SK-N-SH (cell line): ENCODE measurements around the gene CRTAP. TPM values are rescaled to one million over a fixed set of nuclear protein-coding genes. Genes with fewer than 3 reads are reported as not detected.

Experiments used
- CTCF ChIA-PET: fragments of 300-600, 350-600 bp; formaldehyde crosslinking; extraction: SDS; loops from one replicate; lab custom pipeline; 2021; lab: Yijun Ruan, JAX
- POLR2A ChIA-PET: fragments of 350-600 bp; sonication (Branson Sonifier 250); formaldehyde crosslinking; extraction: SDS; loops from one replicate; lab custom pipeline; 2020; ENCODE audit warnings: antibody characterized with exemption, inconsistent platforms; lab: Yijun Ruan, JAX
- DNase-seq: peaks from one replicate; pipeline ENCODE4 v3.0.0; 2012
- H2AFZ ChIP-seq: fragments of 200-600 bp; sonication (generic); 2 replicates; pipeline ENCODE4 v1.8.1; 2016; ENCODE audit warnings: antibody characterized with exemption, mild to moderate bottlenecking, low read depth
- H3F3A ChIP-seq: fragments of 200-600 bp; sonication (generic); replicated peaks from 2 replicates; pipeline ENCODE3; 2016; ENCODE audit warnings: antibody characterized with exemption, mild to moderate bottlenecking; ENCODE audit not compliant: insufficient read depth
- H3K27ac ChIP-seq, 2 experiments: fragments of 200-500 bp in 1 of 2; fragments of 200-600 bp in 1 of 2; sonication (Bioruptor generic) in 1 of 2; sonication (generic), shearing (Covaris generic) in 1 of 2; 2 replicates each; pipeline versions ENCODE4 v1.5.1 to v1.6.1; 2014 to 2016; ENCODE audit warnings: low read depth in 2 of 2, inconsistent platforms in 1 of 2, low read length in 1 of 2, mild to moderate bottlenecking in 1 of 2, mixed read lengths in 1 of 2
- H3K27me3 ChIP-seq: fragments of 200-600 bp; sonication (generic), shearing (Covaris generic); 2 replicates; pipeline ENCODE4 v1.6.1; 2016; ENCODE audit warnings: mixed run types; ENCODE audit not compliant: insufficient read depth
- H3K36me3 ChIP-seq, 2 experiments: fragments of 200-500 bp in 1 of 2; fragments of 200-600 bp in 1 of 2; sonication (Bioruptor generic) in 1 of 2; sonication (generic) in 1 of 2; replicated peaks in 1 of 2; 2 replicates each; pipeline versions ENCODE3 to v1.5.1; 2014 to 2016; ENCODE audit warnings: low read length in 1 of 2, mild to moderate bottlenecking in 1 of 2; ENCODE audit not compliant: insufficient read depth in 2 of 2, control insufficient read depth in 1 of 2
- H3K4me1 ChIP-seq, 2 experiments: fragments of 200-500 bp in 1 of 2; fragments of 200-600 bp in 1 of 2; sonication (Bioruptor generic) in 1 of 2; sonication (generic), shearing (Covaris generic) in 1 of 2; 2 replicates each; pipeline versions ENCODE4 v1.5.1 to v1.6.1; 2014 to 2016; ENCODE audit warnings: low read depth in 1 of 2, low read length in 1 of 2, mixed run types in 1 of 2; ENCODE audit not compliant: insufficient read depth in 2 of 2, control insufficient read depth in 1 of 2
- H3K4me2 ChIP-seq: fragments of 200-600 bp; sonication (generic), shearing (Covaris generic); 2 replicates; pipeline ENCODE4 v1.6.1; 2017; ENCODE audit warnings: mixed run types
- H3K4me3 ChIP-seq, 2 experiments: fragments of 200-500 bp in 1 of 2; fragments of 200-600 bp in 1 of 2; sonication (Bioruptor generic) in 1 of 2; sonication (generic), shearing (Covaris generic) in 1 of 2; 2 replicates each; pipeline versions ENCODE4 v1.5.1 to v1.8.1; 2014 to 2016; ENCODE audit warnings: low read depth in 2 of 2, inconsistent platforms in 1 of 2, low read length in 1 of 2, mild to moderate bottlenecking in 1 of 2, mixed read lengths in 1 of 2, moderate library complexity in 1 of 2
- H3K79me2 ChIP-seq: fragments of 200-600 bp; sonication (generic); 2 replicates; pipeline ENCODE4 v1.8.1; 2017; ENCODE audit warnings: mild to moderate bottlenecking; ENCODE audit not compliant: insufficient read depth
- H3K9ac ChIP-seq: fragments of 200-600 bp; sonication (generic); 2 replicates; pipeline ENCODE4 v1.6.1; 2017; ENCODE audit warnings: mixed run types
- H3K9me2 ChIP-seq: fragments of 200-600 bp; sonication (generic); 2 replicates; pipeline ENCODE4 v1.6.1; 2017; ENCODE audit warnings: mixed run types
- H3K9me3 ChIP-seq: fragments of 200-600 bp; sonication (generic); 2 replicates; pipeline ENCODE4 v1.6.1; 2017; ENCODE audit warnings: mixed run types, mild to moderate bottlenecking, moderate library complexity
- H4K20me1 ChIP-seq: fragments of 200-600 bp; sonication (generic); 2 replicates; pipeline ENCODE4 v1.6.1; 2017; ENCODE audit warnings: mild to moderate bottlenecking, mixed run types; ENCODE audit not compliant: insufficient read depth
- EP300 ChIP-seq, 2 experiments: IDR thresholded peaks; 2 replicates each; pipeline versions ENCODE4 v1.4.0 to v1.6.1; 2012; ENCODE audit warnings: borderline replicate concordance in 1 of 2, low read depth in 1 of 2, low read length in 1 of 2
- GABPA ChIP-seq: IDR thresholded peaks from 2 replicates; pipeline ENCODE4 v1.4.0; 2012; ENCODE audit warnings: low read depth, mild to moderate bottlenecking
- MEF2A ChIP-seq: IDR thresholded peaks from 2 replicates; pipeline ENCODE4 v1.4.0; 2012; ENCODE audit warnings: low read depth, borderline replicate concordance
- MXI1 ChIP-seq: IDR thresholded peaks from 2 replicates; pipeline ENCODE4 v1.6.1; 2012; ENCODE audit warnings: mild to moderate bottlenecking, low read depth, low read length, improper control_type of control experiment
- POLR2AphosphoS5 ChIP-seq: IDR thresholded peaks from 2 replicates; pipeline ENCODE4 v1.6.1; 2012; ENCODE audit warnings: low read depth, low read length
- RAD21 ChIP-seq: IDR thresholded peaks from 2 replicates; pipeline ENCODE4 v1.6.1; 2012; ENCODE audit warnings: mild to moderate bottlenecking, low read length
- TEAD4 ChIP-seq: IDR thresholded peaks from 2 replicates; pipeline ENCODE4 v1.4.0; 2012; ENCODE audit warnings: mild to moderate bottlenecking, borderline replicate concordance; ENCODE audit not compliant: insufficient read depth
- WGBS: methylation state at CpG from one replicate; pipeline ENCODE4 v1.1.6; 2017; ENCODE audit warnings: low lambda C conversion rate; 5-methylcytosine and 5-hydroxymethylcytosine counted together
- polyA plus RNA-seq, 3 experiments: library from polyadenylated mRNA; depleted of rRNA; stranded (reverse); fragments of >200 nt; gene quantifications; 2 replicates each; pipeline ENCODE4 v1.2.3, GENCODE V29; 2012
- TF ChIP-seq, protein P1 (sequence below): IDR thresholded peaks from 2 replicates; pipeline ENCODE4 v1.4.0; 2012; ENCODE audit warnings: low read depth, borderline replicate concordance
- TF ChIP-seq, protein P2 (sequence below): fragments of 200-600 bp; sonication (generic); IDR thresholded peaks from 2 replicates; pipeline ENCODE4 v1.6.1; 2017; ENCODE audit warnings: antibody characterized with exemption, mild to moderate bottlenecking, moderate library complexity
- TF ChIP-seq, protein P3 (sequence below): fragments of 150-350 bp; IDR thresholded peaks from 2 replicates; pipeline ENCODE4 v1.6.1; 2016; ENCODE audit warnings: mild to moderate bottlenecking, low read depth, low read length
- TF ChIP-seq, protein P4 (sequence below): IDR thresholded peaks from 2 replicates; pipeline ENCODE4 v1.4.0; 2012; ENCODE audit warnings: low read depth

Gene CRTAP
- polyA plus RNA-seq, 1 of the 3 experiments (the other 2 are of a cell fraction), result 198 TPM

DNA sequence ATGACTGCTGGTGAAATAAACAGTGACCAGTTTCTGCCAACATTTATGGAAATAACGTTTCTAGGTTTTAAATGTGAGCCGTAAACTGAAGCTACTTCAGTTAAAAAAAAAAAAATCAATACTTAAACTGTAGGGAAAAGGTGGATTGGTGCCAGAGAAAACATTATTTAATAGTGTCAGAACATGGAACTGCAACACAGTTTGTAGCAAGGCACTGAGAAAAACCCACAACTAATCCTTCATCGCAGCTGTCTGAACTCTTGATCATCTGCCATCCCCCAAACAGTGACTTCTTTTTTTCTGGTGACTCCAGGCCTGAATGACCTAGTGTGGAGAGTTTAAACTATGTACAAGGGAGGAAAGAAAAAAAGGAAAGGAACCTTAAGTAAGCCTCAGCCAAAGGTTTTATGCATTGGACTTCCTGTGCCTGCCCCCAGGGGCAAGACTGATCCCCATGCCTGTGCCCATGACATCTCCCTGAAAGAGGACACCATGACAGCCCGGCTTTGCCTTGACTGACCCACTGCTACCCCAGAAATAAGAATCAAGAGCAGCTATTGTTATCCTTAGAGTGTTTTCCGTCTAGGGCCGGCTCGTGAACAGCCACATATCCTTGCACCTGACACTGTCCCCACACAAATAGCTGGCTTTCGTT, 33.1 kb downstream of the CRTAP start:
- H3K9ac ChIP-seq, result no peak overlapping the region
- H2AFZ ChIP-seq, result no peak overlapping the region
- DNase-seq, result no peak
- POLR2A ChIA-PET, result no interaction called here
- 87% methylated on average over 7 of the region's 8 CpGs for WGBS
- H3K9me3 ChIP-seq, result no peaks in the 10 kb centered on the region
- H3K4me3 ChIP-seq, result no peak overlapping the region
- peaks cover 4% of the 10 kb centered on the region for H3F3A ChIP-seq
- no peak overlapping the region for H3K27ac ChIP-seq
- peaks cover 13 to 18% of the 10 kb centered on the region in 2 experiments for H3K36me3 ChIP-seq
- no peaks in the 10 kb centered on the region for H3K79me2 ChIP-seq
- no peaks in the 10 kb centered on the region for H3K9me2 ChIP-seq
- peaks cover 2 to 9% of the 10 kb centered on the region in 2 experiments; a peak in 2 of 4 replicates for H3K4me1 ChIP-seq
- H3K4me2 ChIP-seq, result 0 out of 2 replicates have a peak overlapping the region, but pooled peaks have one; percentile 6
- no peaks in the 10 kb centered on the region for H4K20me1 ChIP-seq
- TF ChIP-seq GABPA (no peak), POLR2AphosphoS5 (peak; percentile 43; the same call in 1 of the 2 replicates), MXI1 (no peak), MEF2A (no peak), EP300 (IDR thresholded peaks at IDR 0.05; ENCODE audit: borderline replicate concordance in 1 of 2, low read depth in 1 of 2, low read length in 1 of 2) (no peak), TEAD4 (no peak)
- TF ChIP-seq, protein P1, sequence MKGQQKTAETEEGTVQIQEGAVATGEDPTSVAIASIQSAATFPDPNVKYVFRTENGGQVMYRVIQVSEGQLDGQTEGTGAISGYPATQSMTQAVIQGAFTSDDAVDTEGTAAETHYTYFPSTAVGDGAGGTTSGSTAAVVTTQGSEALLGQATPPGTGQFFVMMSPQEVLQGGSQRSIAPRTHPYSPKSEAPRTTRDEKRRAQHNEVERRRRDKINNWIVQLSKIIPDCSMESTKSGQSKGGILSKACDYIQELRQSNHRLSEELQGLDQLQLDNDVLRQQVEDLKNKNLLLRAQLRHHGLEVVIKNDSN, result no peak
- TF ChIP-seq, protein P2, sequence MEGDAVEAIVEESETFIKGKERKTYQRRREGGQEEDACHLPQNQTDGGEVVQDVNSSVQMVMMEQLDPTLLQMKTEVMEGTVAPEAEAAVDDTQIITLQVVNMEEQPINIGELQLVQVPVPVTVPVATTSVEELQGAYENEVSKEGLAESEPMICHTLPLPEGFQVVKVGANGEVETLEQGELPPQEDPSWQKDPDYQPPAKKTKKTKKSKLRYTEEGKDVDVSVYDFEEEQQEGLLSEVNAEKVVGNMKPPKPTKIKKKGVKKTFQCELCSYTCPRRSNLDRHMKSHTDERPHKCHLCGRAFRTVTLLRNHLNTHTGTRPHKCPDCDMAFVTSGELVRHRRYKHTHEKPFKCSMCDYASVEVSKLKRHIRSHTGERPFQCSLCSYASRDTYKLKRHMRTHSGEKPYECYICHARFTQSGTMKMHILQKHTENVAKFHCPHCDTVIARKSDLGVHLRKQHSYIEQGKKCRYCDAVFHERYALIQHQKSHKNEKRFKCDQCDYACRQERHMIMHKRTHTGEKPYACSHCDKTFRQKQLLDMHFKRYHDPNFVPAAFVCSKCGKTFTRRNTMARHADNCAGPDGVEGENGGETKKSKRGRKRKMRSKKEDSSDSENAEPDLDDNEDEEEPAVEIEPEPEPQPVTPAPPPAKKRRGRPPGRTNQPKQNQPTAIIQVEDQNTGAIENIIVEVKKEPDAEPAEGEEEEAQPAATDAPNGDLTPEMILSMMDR, result peak; percentile 16; the same call in 1 of the 2 replicates
- TF ChIP-seq, protein P3, sequence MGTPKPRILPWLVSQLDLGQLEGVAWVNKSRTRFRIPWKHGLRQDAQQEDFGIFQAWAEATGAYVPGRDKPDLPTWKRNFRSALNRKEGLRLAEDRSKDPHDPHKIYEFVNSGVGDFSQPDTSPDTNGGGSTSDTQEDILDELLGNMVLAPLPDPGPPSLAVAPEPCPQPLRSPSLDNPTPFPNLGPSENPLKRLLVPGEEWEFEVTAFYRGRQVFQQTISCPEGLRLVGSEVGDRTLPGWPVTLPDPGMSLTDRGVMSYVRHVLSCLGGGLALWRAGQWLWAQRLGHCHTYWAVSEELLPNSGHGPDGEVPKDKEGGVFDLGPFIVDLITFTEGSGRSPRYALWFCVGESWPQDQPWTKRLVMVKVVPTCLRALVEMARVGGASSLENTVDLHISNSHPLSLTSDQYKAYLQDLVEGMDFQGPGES, result no peak
- TF ChIP-seq, protein P4, sequence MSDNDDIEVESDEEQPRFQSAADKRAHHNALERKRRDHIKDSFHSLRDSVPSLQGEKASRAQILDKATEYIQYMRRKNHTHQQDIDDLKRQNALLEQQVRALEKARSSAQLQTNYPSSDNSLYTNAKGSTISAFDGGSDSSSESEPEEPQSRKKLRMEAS, result no peak
- no peaks in the 10 kb centered on the region for H3K27me3 ChIP-seq
- CTCF ChIA-PET, result interaction anchor here (1.5 to 4.5 kb wide), 3 partner anchors 11 to 226 kb away, joined by 5 to 25 read pairs (median 9); no protein-coding TSS in a partner anchor

DNA sequence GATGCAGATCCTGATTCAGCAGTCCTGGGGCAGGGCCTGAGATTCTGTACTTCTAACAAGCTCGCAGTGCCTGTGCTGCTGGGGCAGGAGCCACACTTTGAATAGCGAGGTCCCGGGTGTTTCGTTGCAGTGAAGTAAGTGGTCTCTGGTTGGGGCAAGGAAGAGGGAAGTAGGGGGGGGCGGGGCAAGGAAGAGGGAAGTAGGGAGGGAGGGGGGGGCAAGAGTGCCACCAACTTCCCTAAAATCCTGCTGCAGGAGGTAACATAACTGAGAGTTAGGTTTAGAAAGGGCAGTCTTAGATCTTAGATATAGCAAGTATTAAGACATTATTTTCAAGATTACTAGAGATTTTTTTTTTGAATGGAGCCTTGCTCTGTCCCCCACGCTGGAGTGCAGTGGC, 35.5 kb downstream of the CRTAP start:
- Histone ChIP-seq H3F3A (peaks cover 4% of the 10 kb centered on the region), H3K9me2 (no peaks in the 10 kb centered on the region), H2AFZ (no peak overlapping the region), H3K79me2 (no peaks in the 10 kb centered on the region), H3K9me3 (no peaks in the 10 kb centered on the region), H4K20me1 (no peaks in the 10 kb centered on the region), H3K9ac (no peak overlapping the region), H3K4me2 (no peak overlapping the region), H3K27ac (no peak overlapping the region), H3K4me1 (peaks cover 2 to 9% of the 10 kb centered on the region in 2 experiments; a peak in 2 of 4 replicates), H3K36me3 (no peaks in the 10 kb centered on the region), H3K4me3 (no peak overlapping the region), H3K27me3 (no peaks in the 10 kb centered on the region)
- WGBS, result 94% methylated on average over 5 of the region's 6 CpGs
- ChIA-PET CTCF (interaction anchor here (1.2 kb wide), 1 partner anchor 18 kb away, joined by 5 read pairs; no protein-coding TSS in a partner anchor), POLR2A (no interaction called here)
- no peak for DNase-seq
- TF ChIP-seq RAD21 (no peak), MXI1 (no peak)
